Mucosa of descending colon (tissue), 3 donors: ENCODE data around the gene RSAD1. TPM values are rescaled to one million over a fixed set of nuclear protein-coding genes. Genes with fewer than 3 reads are reported as not detected.

Experiments
- ATAC-seq: fragments of 200-7000 bp; cut with Tn5 transposase; one replicate; pipeline ENCODE4 v1.9.1; 2020; ENCODE audit warnings: mild to moderate bottlenecking, moderate library complexity
- DNase-seq, 3 donors: peaks; one replicate each; pipeline ENCODE4 v3.0.0-alpha.2; 2020
- H3K36me3 ChIP-seq: fragments of 200-600 bp; one replicate; pipeline ENCODE4 v1.8.0; 2021; ENCODE audit warnings: low read depth, mild to moderate bottlenecking
- H3K4me1 ChIP-seq: fragments of 200-600 bp; one replicate; pipeline ENCODE4 v1.8.0; 2021; ENCODE audit warnings: low read depth, mild to moderate bottlenecking
- H3K4me3 ChIP-seq: fragments of 200-600 bp; one replicate; pipeline ENCODE4 v1.8.0; 2021; ENCODE audit warnings: mild to moderate bottlenecking
- H3K9me3 ChIP-seq: fragments of 200-600 bp; one replicate; pipeline ENCODE4 v1.8.0; 2021; ENCODE audit warnings: mild to moderate bottlenecking
- CTCF ChIP-seq: fragments of 200-600 bp; IDR thresholded peaks from one replicate; pipeline ENCODE4 v1.8.0; 2022; ENCODE audit warnings: antibody characterized with exemption, mild to moderate bottlenecking
- intact Hi-C, 2 donors: fragments of 100-400 bp; cut with DNase I in 1 of 2; cut with micrococcal nuclease in 1 of 2; formaldehyde crosslinking; loops; one replicate each; pipeline versions ENCODE4 v1.11.0 to v1.11.1; 2022; cut with DNase I, micrococcal nuclease
- total RNA-seq, 3 donors: library from RNA; stranded (reverse); fragmentation: NEBNext Ultra II Directional in 2 of 3; extraction: Animal tissue kit (Norgen Biotek cat#: 25700) in 2 of 3; gene quantifications; one replicate each; pipeline versions ENCODE4 v1.2.1 to v1.2.4, GENCODE V29; 2021 to 2023
- donor health status: DM: no; HTN: no; CAD: no; lungs with moderate emphysema.
- donor health status: DM: no; HTN: no; CAD: no.
- donor health status: DM: no; HTN: yes; CAD: no.

Gene RSAD1
- total RNA-seq, 3 donors from 2014 or later: 35.9 to 38.2 (median 37.7) TPM

GRCh38 chr17:50468304-50469207 is 10.1 kb upstream of the RSAD1 start, which contains the start of gene CHAD:
CHAD (minus strand) TSS chr17:50468880; CDS start chr17:50468813, 67 bp downstream.
- DNase-seq (peak in 2 of 3 donors; percentile 19 to 57), ATAC-seq (no peak)
- H3K36me3 ChIP-seq: no peaks in the 10 kb centered on the region
- H3K9me3 ChIP-seq: no peaks in the 10 kb centered on the region
- TF ChIP-seq CTCF: no peak
- H3K4me1 ChIP-seq: peaks cover 41% of the 10 kb centered on the region
- intact Hi-C loops: no loop called here
- no peak within 1 kb of the TSS for H3K4me3 ChIP-seq

GRCh38 chr17:50469208-50469605 is 9.5 kb upstream of the RSAD1 start:
- Histone ChIP-seq H3K4me3 (no peak overlapping the region), H3K36me3 (no peaks in the 10 kb centered on the region), H3K4me1 (peaks cover 41% of the 10 kb centered on the region), H3K9me3 (no peaks in the 10 kb centered on the region)
- DNase-seq: peak in 2 of 3 donors; percentile 23 to 57
- ATAC-seq: no peak
- intact Hi-C loops: no loop called here
- TF ChIP-seq CTCF: no peak

DNA sequence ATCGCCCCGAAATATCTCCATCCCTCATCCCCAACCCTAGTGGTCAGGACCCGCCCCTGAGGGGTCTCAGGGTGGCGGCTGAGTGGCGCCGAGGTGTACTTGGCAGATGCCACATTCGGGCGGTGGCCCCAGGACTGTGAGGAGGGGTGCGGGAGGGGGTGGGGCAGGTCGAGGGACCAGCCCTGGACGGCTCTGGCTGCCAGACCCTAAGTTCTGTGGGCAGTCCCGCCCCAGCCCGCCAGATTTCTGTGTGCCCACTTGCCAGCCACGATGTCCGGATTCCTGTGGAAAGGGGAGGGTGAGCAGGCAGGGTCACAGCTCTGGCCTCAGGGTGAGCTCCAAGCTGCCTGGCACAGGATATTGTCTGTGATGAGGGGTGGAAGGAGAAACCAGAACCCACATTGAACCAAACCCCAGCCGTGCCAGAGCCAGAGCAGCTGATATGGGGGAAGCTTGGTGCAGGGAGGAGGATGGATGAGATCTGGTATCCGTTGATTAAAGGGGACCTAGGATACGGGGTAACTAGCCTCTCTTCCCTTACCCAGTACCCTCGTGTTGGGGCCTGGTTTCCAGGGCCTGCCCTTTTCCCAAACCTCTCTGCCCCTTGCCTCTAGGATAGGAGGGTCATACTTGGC is 8.9 kb upstream of the RSAD1 start:
- Histone ChIP-seq H3K4me1 (peaks cover 41% of the 10 kb centered on the region), H3K9me3 (no peaks in the 10 kb centered on the region), H3K36me3 (no peaks in the 10 kb centered on the region), H3K4me3 (no peak overlapping the region)
- ATAC-seq: no peak
- intact Hi-C loops: no loop called here
- peak in 2 of 3 donors; percentile 19 to 55 for DNase-seq
- no peak for TF ChIP-seq CTCF

- TF ChIP-seq CTCF: no peak
- DNase-seq (peak; percentile 76 to 86 (median 81)), ATAC-seq (peak; percentile 75)
- peaks cover 41% of the 10 kb centered on the region for H3K4me1 ChIP-seq
- intact Hi-C loops: no loop called here
- no peaks in the 10 kb centered on the region for H3K9me3 ChIP-seq
- no peaks in the 10 kb centered on the region for H3K36me3 ChIP-seq
- H3K4me3 ChIP-seq: no peak overlapping the region
Observed at GRCh38 chr17:50470426-50470825, 8.2 kb upstream of the RSAD1 start.

GRCh38 chr17:50471009-50471905 is 7.4 kb upstream of the RSAD1 start:
- no peaks in the 10 kb centered on the region for H3K36me3 ChIP-seq
- DNase-seq (peak; percentile 15 to 49 (median 37)), ATAC-seq (no peak)
- TF ChIP-seq CTCF: no peak
- H3K4me3 ChIP-seq: no peak overlapping the region
- intact Hi-C loops: no loop called here
- peaks cover 41% of the 10 kb centered on the region for H3K4me1 ChIP-seq
- no peaks in the 10 kb centered on the region for H3K9me3 ChIP-seq
